SIG-M5 treated with dmso at 0.1 percent for 504 hours (cell line): ENCODE data around the gene SUGCT.
A peak's percentile ranks its signal among the peaks of the same experiment; 100 is the strongest.

Experiments used
- DNase-seq: peaks from one replicate; lab custom pipeline; 2025; ENCODE audit not compliant: unreplicated experiment; lab: John Stamatoyannopoulos, UW

Gene SUGCT

DNA sequence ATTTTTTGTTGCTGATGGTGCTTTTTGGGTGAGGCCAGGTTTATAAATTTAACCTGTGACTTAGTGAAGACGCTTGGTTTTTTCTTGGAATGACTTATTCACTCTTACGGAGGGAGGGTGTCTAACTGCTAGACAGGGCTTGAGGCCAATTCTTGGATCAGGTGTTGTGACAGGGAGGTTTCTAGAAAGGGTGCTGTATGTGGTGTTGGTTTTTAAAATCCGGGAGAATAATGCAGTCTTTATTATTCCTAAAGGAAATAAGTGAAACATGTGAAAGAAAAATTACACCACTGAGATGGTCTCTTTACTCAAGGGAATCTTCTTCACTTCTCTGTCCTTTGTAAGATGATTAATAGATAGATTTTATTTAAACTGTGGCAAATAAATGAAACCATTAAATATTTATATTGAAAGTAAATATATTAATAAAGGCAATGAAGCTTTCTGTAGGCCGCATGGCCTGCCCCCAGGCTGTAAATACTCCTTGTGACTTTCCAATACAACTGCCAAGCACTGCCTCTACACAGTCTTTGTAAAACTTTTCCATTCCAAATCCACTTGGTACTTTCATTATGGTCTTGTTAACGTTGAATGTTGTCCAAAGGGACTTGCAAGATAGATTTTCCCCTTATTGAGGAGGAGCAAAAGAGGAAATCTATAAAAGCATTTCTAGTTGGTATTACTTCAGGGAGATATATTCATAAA lies 323.1 kb downstream of the SUGCT start:
- no peak for DNase-seq

- DNase-seq, result no peak
Observed at GRCh38 chr7:40463446-40463845, 328.6 kb downstream of the SUGCT start.

DNA sequence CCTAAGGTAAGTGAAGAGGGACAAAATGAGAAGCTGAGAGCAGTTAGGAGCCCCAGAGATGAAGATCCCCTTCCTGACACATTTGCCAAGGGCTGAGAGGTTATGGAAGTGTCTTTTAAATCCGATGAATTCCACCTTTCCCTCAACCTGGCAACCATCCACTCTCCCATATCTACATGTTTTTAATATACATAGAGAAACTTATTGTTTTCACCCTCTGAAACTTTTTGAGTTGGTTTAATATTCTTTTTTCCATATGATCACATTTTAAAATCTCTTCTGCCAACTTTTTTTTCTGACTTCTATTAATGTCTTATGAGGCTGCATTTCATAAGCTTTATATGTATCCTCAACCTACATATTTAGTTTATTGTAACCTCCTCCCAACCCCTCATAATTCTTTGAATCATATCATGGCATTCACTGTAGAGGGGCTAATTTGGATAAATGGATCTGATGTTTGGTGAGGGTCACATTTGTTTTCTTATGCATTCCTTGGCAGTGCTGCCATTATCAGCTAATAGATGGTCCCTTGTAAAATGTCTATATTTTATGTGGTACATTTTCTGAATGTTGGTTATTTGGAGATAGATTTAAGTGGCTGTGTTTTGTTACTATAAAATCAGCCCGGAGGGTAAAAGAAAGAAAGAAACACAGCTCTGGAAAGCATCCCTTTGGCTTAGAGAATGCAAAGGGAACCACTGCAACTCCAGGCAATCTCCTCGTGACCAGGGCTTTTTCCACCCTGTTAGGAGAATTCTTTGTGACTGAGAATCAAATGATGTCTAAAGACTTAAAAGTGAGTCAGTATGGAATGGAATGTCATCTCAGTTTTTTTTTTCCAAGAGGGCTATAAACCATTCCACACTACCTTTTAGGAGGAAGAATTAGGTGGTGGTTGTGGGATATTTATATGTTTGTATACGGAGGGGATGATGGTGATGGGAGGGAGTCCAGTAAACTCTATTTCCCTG lies 334.4 kb downstream of the SUGCT start:
- no peak for DNase-seq

DNA sequence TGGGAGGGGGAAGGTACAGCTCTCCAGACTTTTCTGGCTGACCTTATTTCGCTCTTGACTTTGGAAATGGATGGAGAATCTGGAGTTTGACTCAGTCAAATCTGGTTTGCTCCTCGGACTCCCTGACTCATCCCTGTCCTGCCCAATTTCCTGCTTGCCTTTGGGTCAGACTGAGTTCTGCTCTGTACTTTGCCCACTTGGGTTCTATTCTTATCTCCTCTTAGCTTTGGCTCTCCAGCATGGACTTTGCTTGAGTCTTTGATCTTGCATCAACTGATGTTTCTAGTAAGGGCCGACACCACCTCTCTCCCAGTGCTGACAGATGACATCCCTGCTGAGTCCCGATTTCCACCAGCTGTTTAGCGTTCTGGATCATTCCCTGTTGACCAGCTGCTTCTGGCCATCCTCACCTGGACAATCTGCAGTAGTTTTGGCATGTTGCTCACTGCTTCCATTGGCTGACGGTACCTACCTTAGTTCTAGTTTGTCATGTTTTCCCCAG lies 335.3 kb downstream of the SUGCT start:
- DNase-seq, result no peak

- DNase-seq, result no peak
Observed at GRCh38 chr7:40470817-40471216, 336.0 kb downstream of the SUGCT start.

DNA sequence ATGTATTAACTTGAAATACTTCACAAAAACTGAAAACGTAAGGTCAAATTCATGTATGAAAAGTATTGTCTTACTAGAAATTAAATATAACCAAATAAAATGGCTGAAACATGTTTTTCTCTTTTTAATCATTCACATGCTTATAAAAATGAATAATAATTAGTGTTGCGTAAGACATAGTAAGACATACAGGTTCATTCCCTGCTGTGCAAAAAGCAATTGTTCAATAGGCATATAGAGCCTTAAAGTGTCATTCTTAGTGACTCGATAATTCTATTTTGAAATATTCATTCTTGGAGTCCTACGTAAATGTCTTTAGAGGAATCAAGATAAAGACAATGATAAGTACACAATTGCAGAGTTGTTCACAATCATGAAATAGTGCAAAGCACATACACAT lies 337.1 kb downstream of the SUGCT start:
- no peak for DNase-seq

DNA sequence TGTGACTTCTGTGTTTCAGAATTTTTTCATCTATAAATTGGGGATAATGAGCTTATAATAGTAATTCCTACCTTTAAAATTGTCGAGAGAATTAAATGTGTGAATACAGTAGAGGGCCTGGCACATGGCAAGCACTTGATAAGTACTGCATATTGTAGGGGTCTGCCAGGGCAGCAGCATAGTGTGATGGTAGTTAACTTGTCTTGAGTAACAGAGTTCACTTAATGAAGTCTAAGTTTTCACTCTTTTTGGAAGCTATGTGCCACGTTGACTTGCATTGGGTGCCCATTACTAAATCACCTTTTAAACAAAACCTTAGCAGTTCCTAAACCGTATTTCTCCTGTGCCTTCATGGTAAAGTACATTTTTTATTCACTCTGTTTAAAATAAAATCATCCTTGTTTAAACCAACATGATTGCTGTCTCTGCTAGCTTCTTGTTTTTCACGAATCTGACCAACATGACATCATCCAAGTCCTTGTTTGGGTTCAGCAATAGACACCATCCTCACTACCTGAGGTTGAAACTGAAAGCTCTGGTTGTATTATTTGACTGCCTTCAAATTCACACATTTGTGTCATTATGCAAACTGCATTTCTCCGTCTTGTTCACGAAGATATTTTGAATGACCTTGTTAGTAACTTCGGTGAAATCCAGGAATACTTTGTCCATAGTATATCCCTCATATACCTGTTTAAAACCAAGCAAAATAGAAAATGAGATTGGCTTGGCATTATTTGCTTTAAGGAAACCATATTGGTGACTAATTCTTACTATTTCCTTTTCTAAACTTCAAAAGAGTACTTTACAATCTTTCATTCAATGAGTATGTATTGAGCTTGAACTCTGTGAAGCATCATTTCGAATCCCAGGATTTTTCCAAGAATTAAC lies 340.2 kb downstream of the SUGCT start:
- no peak for DNase-seq

DNA sequence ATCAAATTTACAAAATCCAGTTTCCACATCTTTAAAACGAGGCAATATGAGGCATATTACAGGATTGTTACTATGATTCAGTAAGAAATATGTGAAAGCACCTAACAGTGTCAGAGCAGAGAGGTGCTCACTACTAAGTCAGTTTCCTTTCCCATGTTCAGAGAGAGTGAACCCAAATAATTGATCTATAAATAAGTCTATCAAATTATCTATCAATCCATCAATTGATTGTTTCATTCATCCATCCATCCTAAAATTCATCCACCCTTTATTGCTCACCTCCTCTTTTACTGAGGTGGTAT lies 340.8 kb downstream of the SUGCT start:
- DNase-seq, result no peak

DNA sequence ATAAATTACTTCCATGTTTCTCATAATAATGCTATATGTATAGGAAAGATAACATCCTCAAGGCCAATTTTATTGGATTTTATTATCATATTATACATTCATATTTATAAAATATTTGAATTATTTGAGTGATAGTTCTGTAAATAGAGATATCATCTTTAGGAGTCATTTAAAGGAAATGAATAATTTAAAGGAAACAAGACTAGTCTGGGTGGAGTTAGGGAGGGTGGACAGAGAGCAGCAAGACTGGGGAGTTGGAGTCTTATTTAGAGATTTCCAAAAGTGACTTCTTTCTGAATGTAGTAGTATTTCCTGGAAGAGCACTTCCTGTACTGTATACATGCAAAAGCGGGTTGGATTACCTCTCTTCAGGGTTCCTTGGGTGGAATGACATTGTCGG lies 342.3 kb downstream of the SUGCT start:
- DNase-seq, result no peak

GRCh38 chr7:40482845-40483244 lies 348.0 kb downstream of the SUGCT start:
- no peak for DNase-seq

DNA sequence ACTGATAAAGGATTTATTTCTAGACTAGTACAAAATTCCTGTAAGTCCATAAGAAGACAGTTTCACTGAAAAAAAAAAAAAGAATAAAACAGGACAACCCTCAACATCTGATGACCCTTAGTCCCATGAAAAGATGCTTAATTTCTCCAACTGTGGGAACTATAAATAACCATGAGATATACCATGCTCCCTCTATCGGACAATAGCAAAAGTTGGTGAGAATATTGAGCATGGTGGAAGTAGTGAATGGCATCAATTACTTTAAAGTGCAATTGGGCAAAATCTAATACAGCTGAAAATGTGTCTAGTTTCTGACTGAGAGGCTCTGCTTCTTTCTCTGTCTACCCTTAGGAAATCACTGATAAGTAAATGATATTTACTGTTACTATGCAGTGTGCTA lies 348.8 kb downstream of the SUGCT start:
- DNase-seq, result peak; percentile 5

GRCh38 chr7:40489844-40490602 lies 355.2 kb downstream of the SUGCT start:
- DNase-seq, result no peak

DNA sequence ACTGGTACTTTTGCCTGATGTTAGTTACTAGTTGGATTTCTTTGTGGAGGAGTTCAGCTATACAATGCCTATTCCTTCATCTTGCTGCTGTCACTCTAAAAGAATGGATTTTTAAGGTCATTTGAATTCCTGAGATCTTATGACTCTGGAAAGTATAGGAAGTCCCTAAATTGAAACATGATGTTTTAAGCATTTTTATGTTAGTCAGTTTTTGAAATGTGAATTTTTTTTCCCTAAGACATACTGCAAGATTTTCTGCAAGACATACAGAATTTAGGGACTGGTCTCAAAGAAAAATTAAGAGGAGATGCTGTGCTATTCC lies 355.8 kb downstream of the SUGCT start:
- no peak for DNase-seq

DNA sequence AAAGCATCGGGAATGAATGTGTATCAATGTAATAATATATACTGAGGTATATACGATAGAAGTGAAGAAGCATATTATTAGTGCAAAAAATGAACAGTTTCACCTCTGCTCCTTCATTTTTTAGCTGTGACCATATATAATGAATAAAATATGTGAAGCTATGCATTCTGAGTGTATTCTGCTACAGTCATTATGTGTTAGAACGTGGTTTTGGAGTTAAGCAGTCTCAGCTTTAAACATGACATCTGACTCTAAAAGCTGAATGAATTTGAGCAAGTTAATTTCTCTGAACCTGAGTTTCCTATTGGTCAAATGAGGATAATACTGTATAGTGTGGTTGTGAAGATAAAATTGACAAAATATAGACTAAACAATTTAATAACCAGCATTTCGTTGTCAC lies 358.1 kb downstream of the SUGCT start:
- no peak for DNase-seq

DNA sequence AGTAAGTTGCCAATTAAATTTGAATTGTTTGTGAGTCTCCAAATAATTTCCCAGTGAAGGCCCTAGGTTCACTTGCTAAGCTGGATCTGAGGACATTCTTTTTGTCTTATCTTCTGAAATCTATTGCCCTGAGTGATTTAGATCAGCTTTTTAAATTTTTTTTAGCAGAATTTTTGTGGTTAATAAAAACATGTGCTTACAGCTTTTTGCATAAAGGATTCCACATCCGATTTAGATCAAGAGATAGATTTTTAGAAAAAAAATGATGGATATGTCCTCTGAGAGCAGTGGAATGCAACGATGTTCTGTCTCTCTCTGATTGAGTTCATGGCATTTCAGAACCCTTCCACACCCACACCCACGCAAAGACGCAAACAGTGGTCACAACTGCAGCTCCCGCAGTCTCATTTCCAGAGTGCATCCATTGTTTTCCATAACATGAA lies 358.8 kb downstream of the SUGCT start:
- DNase-seq, result no peak

DNA sequence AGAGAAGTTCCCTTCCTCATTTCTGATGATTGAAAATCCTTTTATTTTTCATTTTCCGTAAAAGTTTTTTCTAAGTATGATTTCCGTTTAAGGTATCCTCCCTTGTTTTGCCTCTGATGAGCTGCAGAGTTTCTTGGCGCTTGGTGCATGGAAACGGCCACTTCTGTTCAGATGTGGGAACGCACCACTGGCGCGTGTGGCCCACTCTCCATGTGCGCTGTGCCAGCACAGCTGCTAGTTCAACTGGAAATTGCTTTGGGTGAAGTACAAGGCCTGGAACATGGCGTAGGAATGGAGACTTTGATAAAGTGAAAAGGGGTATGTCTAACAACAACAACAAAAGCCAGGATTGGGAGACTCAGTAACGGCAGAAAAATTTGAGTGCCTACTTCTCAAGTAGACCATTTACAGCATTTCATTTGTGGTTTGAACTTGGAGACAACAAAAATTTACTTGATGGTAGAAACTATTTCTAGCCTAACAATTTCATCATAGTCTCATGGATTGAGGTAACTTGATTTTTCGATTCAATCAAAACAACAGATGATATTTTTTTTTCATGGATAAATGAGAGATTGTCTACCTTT lies 364.2 kb downstream of the SUGCT start:
- no peak for DNase-seq

DNA sequence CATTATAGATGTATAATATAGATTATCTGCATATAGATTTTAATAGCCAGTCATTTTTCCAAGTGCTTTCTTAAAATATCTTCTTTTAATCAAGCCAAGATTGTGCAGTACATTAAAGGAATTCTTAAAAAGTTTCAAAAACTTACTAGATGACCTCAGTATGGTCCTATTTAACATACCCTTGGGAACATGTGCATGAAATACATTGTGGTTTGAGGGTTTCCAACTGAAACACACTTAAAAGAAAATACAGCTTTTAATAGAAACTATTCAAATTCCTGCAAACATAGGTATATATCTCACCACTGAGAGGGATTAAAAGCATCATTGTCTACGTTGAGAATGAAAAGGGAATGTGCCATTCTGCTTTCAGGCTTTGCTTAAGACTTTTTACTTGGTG lies 364.9 kb downstream of the SUGCT start:
- no peak for DNase-seq

DNA sequence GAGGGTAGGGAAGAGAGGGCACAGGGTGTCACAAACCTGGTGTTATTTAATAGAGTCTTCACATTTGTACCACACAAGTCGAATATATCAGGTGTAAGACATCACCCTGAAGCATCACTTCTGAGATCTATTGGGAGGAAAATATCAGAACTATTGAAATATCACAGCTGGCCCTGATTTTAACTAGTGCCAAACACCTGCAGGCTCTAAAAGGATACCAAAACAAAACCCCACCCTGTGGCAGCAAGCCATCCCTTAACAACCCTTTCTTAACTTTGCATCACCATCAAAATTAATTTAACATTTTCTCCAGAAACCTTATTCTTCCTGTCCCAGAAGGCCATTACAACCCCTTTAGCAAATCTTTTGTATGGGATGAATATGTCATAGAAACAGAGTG lies 365.4 kb downstream of the SUGCT start:
- DNase-seq, result no peak

DNA sequence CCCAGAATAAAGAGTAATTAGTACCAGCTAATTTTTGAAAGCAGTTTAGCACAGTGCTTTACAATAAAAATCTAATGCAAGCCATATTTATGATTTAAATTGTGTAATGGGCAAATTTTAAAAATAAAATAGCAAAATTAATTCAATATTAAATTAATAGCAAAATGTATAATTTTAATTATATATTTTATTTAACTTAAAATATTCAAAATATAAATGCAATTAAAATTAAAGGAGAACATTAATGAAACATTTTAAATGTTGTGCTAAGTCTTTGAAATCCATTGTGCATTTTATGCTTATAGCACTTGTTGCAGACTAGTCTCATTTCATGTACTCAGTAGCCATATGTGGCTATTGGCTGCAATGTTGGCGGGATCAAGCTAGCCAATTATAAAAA lies 367.6 kb downstream of the SUGCT start:
- no peak for DNase-seq

- no peak for DNase-seq
Observed at GRCh38 chr7:40506158-40506557, 371.4 kb downstream of the SUGCT start.
